ENCODE measurements around the gene RNF227. TPM values are rescaled to one million over a fixed set of nuclear protein-coding genes. Genes with fewer than 3 reads are reported as not detected.

The RNF227 gene
- total and polyA plus RNA-seq, 4 donors: 0.17 to 1.4 (median 0.32) TPM

- no peak overlapping the region for H3K4me3 ChIP-seq (ENCODE audit: low read depth in 1 of 3, low read length in 3 of 3)
- WGBS: 64% methylated on average over 3 of the region's 3 CpGs
- no peak overlapping the region for H3K9ac ChIP-seq (ENCODE audit: low read depth in 1 of 2, low read length in 2 of 2)
- H3K27ac ChIP-seq (ENCODE audit: low read depth in 1 of 2, low read length in 2 of 2): no peak overlapping the region
- no peaks in the 10 kb centered on the region for H3K4me1 ChIP-seq (ENCODE audit: control insufficient read depth in 4 of 4, insufficient read depth in 4 of 4, low read length in 3 of 4)
- H3K36me3 ChIP-seq (ENCODE audit: control insufficient read depth in 4 of 4, insufficient read depth in 3 of 4, low read depth in 1 of 4, low read length in 3 of 4): no peaks in the 10 kb centered on the region
- H3K9me3 ChIP-seq (ENCODE audit: control insufficient read depth in 4 of 4, low read length in 3 of 4): no peaks in the 10 kb centered on the region
- no peaks in the 10 kb centered on the region for H3K27me3 ChIP-seq (ENCODE audit: control insufficient read depth in 4 of 4, insufficient read depth in 4 of 4, low read length in 3 of 4)
- no peak for DNase-seq (ENCODE audit: low spot score)
- no peak for TF ChIP-seq SP1 (IDR thresholded peaks at IDR 0.05)
- no peak for TF ChIP-seq EGR1 (IDR thresholded peaks at IDR 0.05; ENCODE audit: low read depth in 2 of 2)
- no peak for TF ChIP-seq ZBTB33 (IDR thresholded peaks at IDR 0.05)
- no peak for TF ChIP-seq YY1 (IDR thresholded peaks at IDR 0.05)
- no peak for TF ChIP-seq MAX (IDR thresholded peaks at IDR 0.05)
- TF ChIP-seq ATF3 (IDR thresholded peaks at IDR 0.05): no peak
- no peak for TF ChIP-seq HNF4A (conservative IDR thresholded peaks at IDR 0.05)
- no peak for TF ChIP-seq NR2F2 (IDR thresholded peaks at IDR 0.05)
- no peak for TF ChIP-seq JUND (IDR thresholded peaks at IDR 0.05)
Observed at GRCh38 chr17:7880076-7880868, 35.8 kb downstream of the RNF227 start.

- Histone ChIP-seq H3K27ac (ENCODE audit: low read depth in 1 of 2, low read length in 2 of 2) (no peak overlapping the region), H3K36me3 (ENCODE audit: control insufficient read depth in 4 of 4, insufficient read depth in 3 of 4, low read depth in 1 of 4, low read length in 3 of 4) (no peaks in the 10 kb centered on the region), H3K9ac (ENCODE audit: low read depth in 1 of 2, low read length in 2 of 2) (no peak overlapping the region), H3K4me1 (ENCODE audit: control insufficient read depth in 4 of 4, insufficient read depth in 4 of 4, low read length in 3 of 4) (no peaks in the 10 kb centered on the region), H3K27me3 (ENCODE audit: control insufficient read depth in 4 of 4, insufficient read depth in 4 of 4, low read length in 3 of 4) (no peaks in the 10 kb centered on the region), H3K9me3 (ENCODE audit: control insufficient read depth in 4 of 4, low read length in 3 of 4) (no peaks in the 10 kb centered on the region), H3K4me3 (ENCODE audit: low read depth in 1 of 3, low read length in 3 of 3) (no peak overlapping the region)
- no peak for TF ChIP-seq MAX (IDR thresholded peaks at IDR 0.05)
- TF ChIP-seq GABPA (IDR thresholded peaks at IDR 0.05 in 1 of 2, conservative IDR thresholded peaks at IDR 0.05 in 1 of 2): no peak
- TF ChIP-seq ATF3 (IDR thresholded peaks at IDR 0.05): no peak
- no peak for TF ChIP-seq SP1 (IDR thresholded peaks at IDR 0.05)
- no peak for TF ChIP-seq YY1 (IDR thresholded peaks at IDR 0.05)
- no peak for TF ChIP-seq RAD21 (IDR thresholded peaks at IDR 0.05)
- TF ChIP-seq NR2F2 (IDR thresholded peaks at IDR 0.05): no peak
- TF ChIP-seq TAF1 (conservative IDR thresholded peaks at IDR 0.05): no peak
- no peak for TF ChIP-seq JUND (IDR thresholded peaks at IDR 0.05)
- TF ChIP-seq REST (IDR thresholded peaks at IDR 0.05): no peak
- no peak for TF ChIP-seq FOXA2 (IDR thresholded peaks at IDR 0.05)
- TF ChIP-seq ZBTB33 (IDR thresholded peaks at IDR 0.05): no peak
- no peak for TF ChIP-seq HNF4G (IDR thresholded peaks at IDR 0.05)
- TF ChIP-seq FOXA1 (IDR thresholded peaks at IDR 0.05): no peak
- no peak for TF ChIP-seq EGR1 (IDR thresholded peaks at IDR 0.05; ENCODE audit: low read depth in 2 of 2)
- DNase-seq (ENCODE audit: low spot score): no peak
- WGBS: 96% methylated on average over 7 of the region's 7 CpGs
Observed at GRCh38 chr17:7878234-7878633, 37.9 kb downstream of the RNF227 start.

All from liver (tissue), 9 donors.